OCI-LY3 (cell line): Measurements from ENCODE around the gene TLK1.

Source experiments
- H2AFZ ChIP-seq: fragments of 200-600, 300-600 bp; shearing (Covaris generic); 2 replicates; pipeline ENCODE4 v1.6.0; 2014; ENCODE audit warnings: antibody characterized with exemption, low read depth, low read length
- H3K27ac ChIP-seq: fragments of 200-600, 300-600 bp; sonication (generic); 2 replicates; pipeline ENCODE4 v1.5.1; 2014; ENCODE audit warnings: mild to moderate bottlenecking, low read length, moderate library complexity, mixed read lengths
- H3K27me3 ChIP-seq: fragments of 200-600, 300-600 bp; sonication (generic); 2 replicates; pipeline ENCODE4 v1.6.1; 2014; ENCODE audit warnings: low read depth, low read length, mixed read lengths
- H3K36me3 ChIP-seq: fragments of 200-600, 300-600 bp; sonication (generic); replicated peaks from 2 replicates; pipeline ENCODE3; 2014; ENCODE audit warnings: low read depth, low read length, mixed read lengths
- H3K4me1 ChIP-seq: fragments of 300-600, 200-600 bp; sonication (generic); 2 replicates; pipeline ENCODE4 v1.6.1; 2014; ENCODE audit warnings: low read length, mixed read lengths
- H3K4me2 ChIP-seq: fragments of 200-600, 300-600 bp; sonication (generic); 2 replicates; pipeline ENCODE4 v1.6.1; 2014; ENCODE audit warnings: low read length, mixed read lengths
- H3K4me3 ChIP-seq: fragments of 300-600, 200-600 bp; sonication (generic); 2 replicates; pipeline ENCODE4 v1.5.1; 2014; ENCODE audit warnings: antibody characterized with exemption, mild to moderate bottlenecking, low read length, moderate library complexity
- H3K79me2 ChIP-seq: fragments of 300-600, 200-600 bp; shearing (Covaris generic); 2 replicates; pipeline ENCODE4 v1.6.1; 2014; ENCODE audit warnings: mild to moderate bottlenecking, low read length, mixed read lengths
- H3K9ac ChIP-seq: fragments of 300-600, 200-600 bp; shearing (Covaris generic); 2 replicates; pipeline ENCODE4 v1.6.0; 2014; ENCODE audit warnings: mild to moderate bottlenecking, low read length, moderate library complexity
- H3K9me3 ChIP-seq: fragments of 200-600, 300-600 bp; shearing (Covaris generic); 2 replicates; pipeline ENCODE4 v1.6.1; 2014; ENCODE audit warnings: low read length, mixed read lengths; ENCODE audit not compliant: insufficient read depth
- H4K20me1 ChIP-seq: fragments of 200-600, 300-600 bp; sonication (generic); 2 replicates; pipeline ENCODE4 v1.6.1; 2016; ENCODE audit warnings: low read length, mixed read lengths; ENCODE audit not compliant: insufficient read depth
- CTCF ChIP-seq: fragments of 200-600, 300-600 bp; sonication (generic); IDR thresholded peaks from 2 replicates; pipeline ENCODE4 v1.5.1; 2014; ENCODE audit warnings: antibody characterized with exemption, low read length, low read depth
- EZH2phosphoT487 ChIP-seq: fragments of 200-600 bp; shearing (Covaris generic); IDR thresholded peaks from 2 replicates; pipeline ENCODE4 v1.6.1; 2018; ENCODE audit warnings: antibody characterized with exemption, mixed run types, low read depth

TLK1 gene

DNA sequence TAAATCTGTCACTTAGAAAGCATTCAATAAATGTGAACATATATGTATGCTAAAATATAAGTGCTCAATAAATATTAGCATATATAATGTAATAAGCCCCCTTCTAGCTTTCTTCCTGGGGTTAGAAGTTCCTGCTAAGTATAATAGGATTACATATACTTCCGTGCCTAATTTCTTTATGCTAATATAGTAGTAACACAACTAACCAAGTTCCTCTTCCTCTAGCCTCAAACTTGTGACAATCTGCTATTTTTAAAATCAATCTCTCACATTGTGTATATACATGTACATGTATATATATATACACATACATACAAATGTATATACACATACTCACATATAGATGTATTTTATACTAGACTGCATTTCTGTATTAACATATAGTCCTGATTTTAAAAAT is 32.2 kb downstream of the TLK1 start:
- H3K4me2 ChIP-seq: peak overlapping the region; percentile 24; the same call in 1 of the 2 replicates
- H3K36me3 ChIP-seq: no peaks in the 10 kb centered on the region
- no peak overlapping the region for H3K9ac ChIP-seq
- H3K9me3 ChIP-seq: no peaks in the 10 kb centered on the region
- H4K20me1 ChIP-seq: peaks cover 92% of the 10 kb centered on the region
- H3K79me2 ChIP-seq: peaks cover 100% of the 10 kb centered on the region
- TF ChIP-seq EZH2phosphoT487 (no peak), CTCF (no peak)
- no peak overlapping the region for H3K27ac ChIP-seq
- peaks cover 13% of the 10 kb centered on the region for H3K4me1 ChIP-seq
- no peak overlapping the region for H3K4me3 ChIP-seq
- no peaks in the 10 kb centered on the region for H3K27me3 ChIP-seq
- no peak overlapping the region for H2AFZ ChIP-seq

DNA sequence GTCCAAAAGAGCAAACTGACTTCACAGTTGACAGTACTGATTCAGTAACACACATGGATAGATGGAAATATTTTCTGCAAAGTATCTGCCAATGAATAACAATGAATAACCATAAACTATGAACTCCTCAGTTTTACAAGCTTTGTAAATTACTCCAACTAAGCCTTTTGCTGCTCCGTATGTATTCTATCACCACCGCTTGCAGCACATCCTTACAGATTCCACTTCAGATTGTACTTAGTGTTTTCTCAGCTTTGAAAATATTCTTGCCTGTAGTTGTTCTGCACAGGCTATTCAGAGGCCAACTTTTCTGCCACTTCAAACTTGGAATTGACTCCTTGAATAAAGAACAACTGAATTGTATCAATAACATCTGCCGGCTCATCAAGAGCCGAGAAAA is 36.2 kb downstream of the TLK1 start:
- TF ChIP-seq CTCF (no peak), EZH2phosphoT487 (no peak)
- no peak overlapping the region for H3K4me2 ChIP-seq
- peaks cover 100% of the 10 kb centered on the region for H3K79me2 ChIP-seq
- peaks cover 89% of the 10 kb centered on the region for H4K20me1 ChIP-seq
- no peak overlapping the region for H3K9ac ChIP-seq
- H3K9me3 ChIP-seq: no peaks in the 10 kb centered on the region
- peaks cover 13% of the 10 kb centered on the region for H3K4me1 ChIP-seq
- H3K36me3 ChIP-seq: no peaks in the 10 kb centered on the region
- no peaks in the 10 kb centered on the region for H3K27me3 ChIP-seq
- H3K27ac ChIP-seq: no peak overlapping the region
- no peak overlapping the region for H3K4me3 ChIP-seq
- H2AFZ ChIP-seq: no peak overlapping the region

- no peak overlapping the region for H3K27ac ChIP-seq
- H3K9ac ChIP-seq: no peak overlapping the region
- no peaks in the 10 kb centered on the region for H3K9me3 ChIP-seq
- peaks cover 79% of the 10 kb centered on the region for H3K79me2 ChIP-seq
- H3K4me3 ChIP-seq: no peak overlapping the region
- H3K36me3 ChIP-seq: peaks cover 15% of the 10 kb centered on the region
- TF ChIP-seq CTCF: no peak
- H3K4me2 ChIP-seq: no peak overlapping the region
- H3K27me3 ChIP-seq: no peaks in the 10 kb centered on the region
- no peaks in the 10 kb centered on the region for H3K4me1 ChIP-seq
- peaks cover 57% of the 10 kb centered on the region for H4K20me1 ChIP-seq
- H2AFZ ChIP-seq: no peak overlapping the region
Observed at GRCh38 chr2:171109571-171109970, 51.1 kb downstream of the TLK1 start.

- Histone ChIP-seq H3K4me3 (no peak overlapping the region), H2AFZ (no peak overlapping the region), H3K9me3 (no peaks in the 10 kb centered on the region), H3K27ac (no peak overlapping the region), H3K4me1 (no peaks in the 10 kb centered on the region), H4K20me1 (peaks cover 54% of the 10 kb centered on the region), H3K79me2 (peaks cover 78% of the 10 kb centered on the region), H3K4me2 (no peak overlapping the region), H3K9ac (no peak overlapping the region), H3K36me3 (peaks cover 10% of the 10 kb centered on the region), H3K27me3 (no peaks in the 10 kb centered on the region)
- TF ChIP-seq CTCF (no peak), EZH2phosphoT487 (no peak)
Observed at GRCh38 chr2:171109020-171109419, 51.7 kb downstream of the TLK1 start.
